ENCODE results near the gene FAM9C. TPM values are rescaled to one million over a fixed set of nuclear protein-coding genes. Genes with fewer than 3 reads are reported as not detected.

Gene FAM9C
- 0.04 TPM in 1 of 5 replicates, not detected in the others for total RNA-seq (2022; extraction: Qiagen RNA extraction; ENCODE audit: low read depth)

DNA sequence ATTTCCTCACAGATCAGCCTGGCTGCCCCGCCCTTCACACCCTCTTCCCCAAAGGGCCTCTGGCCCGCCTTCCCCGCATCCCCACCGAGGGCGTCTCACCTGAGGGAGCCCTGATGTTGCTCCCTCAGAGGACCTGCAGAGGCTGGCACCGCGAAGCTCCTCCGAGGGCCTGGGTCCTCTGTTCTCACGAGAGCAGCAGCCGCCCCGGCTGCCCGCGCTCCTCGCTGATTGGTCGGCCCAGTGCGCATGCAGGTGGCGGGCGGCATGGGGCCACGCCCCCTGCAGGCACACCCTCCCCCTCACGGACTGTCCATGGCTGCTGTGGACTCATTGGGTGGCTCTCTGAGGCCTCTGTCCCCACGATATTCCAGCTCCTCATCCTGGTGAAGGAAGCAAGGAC, at the start of gene FAM9C:
FAM9C (minus strand) TSS at position 180 of the 400 bp plus-strand sequence. CDS start 831 bp downstream, outside the sequence.

Other genes with a start within 250 kb of the FAM9C start
- gene TLR7, start 177.5 kb downstream of the FAM9C start, total RNA-seq (2022; extraction: Qiagen RNA extraction; ENCODE audit: low read depth) = not detected in 5 replicates
- not detected in 5 replicates for gene TLR8, start 138.0 kb downstream of the FAM9C start, total RNA-seq (2022; extraction: Qiagen RNA extraction; ENCODE audit: low read depth)
- 5,253 to 9,061 TPM (median 5,667 TPM) in 5 replicates for gene TMSB4X, start 69.5 kb downstream of the FAM9C start, total RNA-seq (2022; extraction: Qiagen RNA extraction; ENCODE audit: low read depth)

Data from A549 treated with ZK216348 at 1 μM for 4 hours (cell line).